Stimulated activated CD4-positive, alpha-beta T cell treated with anti-CD3 and anti-CD28 coated beads, Interleukin-12 subunit alpha, Interleukin-12 subunit beta, amount 100 ng/mL, for 48 hours (primary cell): ENCODE results near the gene MRPL3.
A peak's percentile ranks its signal among the peaks of the same experiment; 100 is the strongest.

Source experiments
- DNase-seq, 3 donors: peaks; one replicate each; pipeline ENCODE4 v3.0.0-alpha.2; 2020; ENCODE audit warnings: low read depth in 2 of 3, low spot score in 1 of 3

The MRPL3 gene

DNA sequence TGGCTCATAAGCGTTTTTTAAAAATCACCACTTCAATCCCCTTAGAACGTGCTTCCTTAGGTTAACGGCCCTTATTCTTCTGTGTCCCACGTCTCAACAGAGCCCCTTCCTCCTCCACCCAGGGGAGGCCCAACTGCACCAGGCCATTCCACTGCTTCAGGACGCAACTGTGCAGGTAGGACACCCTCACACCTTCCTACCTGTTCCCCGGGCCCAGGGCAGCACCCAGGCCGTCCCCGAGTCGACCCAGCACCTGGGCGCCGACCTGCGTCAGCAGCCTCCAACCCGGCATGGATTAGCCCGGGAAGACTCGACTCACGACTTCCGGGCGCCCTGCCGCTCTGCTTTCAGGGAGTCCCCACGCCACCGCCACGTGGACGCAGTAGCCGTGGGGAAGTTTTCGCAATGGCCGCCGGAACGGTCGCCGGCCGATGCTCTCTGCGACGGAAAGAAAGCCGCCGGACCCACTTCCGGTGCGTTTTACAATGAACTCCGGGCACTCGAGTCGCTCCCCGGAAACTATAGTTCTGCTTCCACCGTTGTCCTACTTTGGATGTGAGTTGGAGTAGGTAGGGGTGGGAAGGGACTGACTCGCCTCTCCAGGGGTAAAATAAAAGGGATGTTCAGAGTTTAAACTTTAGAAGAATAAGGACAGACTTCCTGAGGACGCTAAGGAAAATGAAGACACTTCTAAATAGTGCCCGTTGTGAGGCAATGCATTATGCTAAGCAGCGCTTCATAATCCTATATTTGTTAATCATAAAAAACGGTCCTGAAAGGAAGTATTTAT is at the start of gene MRPL3:
TSS of gene MRPL3 (minus strand) at position 442 of the 790 bp plus-strand sequence. CDS start at position 292, 150 bp downstream.
- DNase-seq: peak; percentile 80 to 83 (median 81)

DNA sequence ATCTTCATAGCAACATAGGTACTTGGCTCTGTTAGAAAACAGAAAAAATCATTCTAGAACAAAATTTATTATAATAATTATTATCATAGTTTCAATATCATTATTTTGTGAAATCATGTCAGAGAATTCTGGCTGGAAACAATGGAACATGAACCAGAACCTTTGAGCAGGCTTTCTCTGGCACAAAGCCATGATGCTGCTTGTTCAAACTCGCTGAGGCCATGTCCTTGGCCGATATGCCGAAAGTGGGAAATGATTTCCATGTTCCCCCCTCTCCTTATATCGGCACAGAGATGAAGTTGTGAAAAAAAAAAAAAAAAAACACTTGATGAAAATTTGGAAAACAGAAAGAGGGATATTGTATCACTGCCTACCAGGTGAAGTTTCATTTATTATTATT is 49.0 kb upstream of the MRPL3 start:
- DNase-seq: no peak

DNA sequence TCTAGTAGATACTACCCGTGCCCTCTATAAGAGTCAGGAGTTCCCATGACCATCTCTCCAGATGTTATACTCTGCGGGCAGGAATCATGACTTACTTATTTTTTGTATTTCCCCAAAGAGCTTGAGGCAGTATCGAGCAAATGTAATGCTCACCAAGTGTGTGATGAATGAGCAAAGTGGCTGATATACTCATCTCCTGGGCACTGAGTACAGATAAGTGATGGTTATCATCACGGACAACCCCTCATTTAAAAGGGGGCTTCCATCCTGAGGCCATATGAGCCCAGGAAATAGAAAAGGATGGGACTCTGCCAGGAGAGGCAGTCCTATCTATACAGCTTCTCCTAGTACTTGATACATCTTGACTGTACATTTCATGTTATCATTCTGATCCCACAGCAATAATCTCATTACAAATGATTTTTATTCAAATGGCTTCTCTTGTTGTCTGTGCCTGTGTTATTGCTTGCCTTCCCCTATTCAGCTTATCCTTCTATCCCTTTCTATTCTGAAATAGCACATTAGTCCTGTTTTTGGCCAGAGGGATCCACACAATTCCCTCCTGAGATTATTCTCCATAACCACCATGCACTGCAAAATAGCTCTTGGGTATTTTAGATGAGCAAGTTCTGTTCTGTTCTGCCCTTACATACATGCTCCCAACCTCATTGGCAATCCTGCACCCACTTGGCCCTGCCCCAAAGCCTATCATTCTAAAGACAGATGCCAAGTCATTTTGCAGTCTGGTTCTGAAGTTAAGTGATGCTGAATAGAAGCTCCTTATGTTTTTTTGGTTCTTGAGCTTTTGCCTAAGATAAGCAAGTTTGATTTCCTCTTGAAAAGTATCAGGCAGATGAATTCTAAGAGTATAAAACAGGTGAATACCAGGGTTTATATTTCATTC is 48.0 kb upstream of the MRPL3 start:
- no peak for DNase-seq

DNA sequence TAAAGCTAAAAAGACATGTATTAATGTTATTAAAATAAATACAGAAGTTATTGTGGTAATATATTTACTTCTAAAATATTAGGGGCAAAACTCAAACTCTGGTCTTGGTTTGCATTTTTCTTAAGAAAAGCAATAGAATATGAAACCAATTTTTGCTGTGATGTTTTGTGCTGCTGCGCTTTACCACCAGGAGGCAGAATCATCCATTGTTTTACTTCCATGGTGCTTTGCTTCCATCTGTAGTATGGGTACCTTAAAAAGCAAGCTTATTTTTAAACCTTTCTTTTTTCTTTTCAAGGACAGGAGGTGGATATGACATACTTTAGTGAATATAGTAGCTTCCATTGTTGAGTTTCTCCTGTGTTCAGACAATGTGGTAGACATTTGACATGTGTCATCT is 46.6 kb upstream of the MRPL3 start:
- DNase-seq: no peak

DNA sequence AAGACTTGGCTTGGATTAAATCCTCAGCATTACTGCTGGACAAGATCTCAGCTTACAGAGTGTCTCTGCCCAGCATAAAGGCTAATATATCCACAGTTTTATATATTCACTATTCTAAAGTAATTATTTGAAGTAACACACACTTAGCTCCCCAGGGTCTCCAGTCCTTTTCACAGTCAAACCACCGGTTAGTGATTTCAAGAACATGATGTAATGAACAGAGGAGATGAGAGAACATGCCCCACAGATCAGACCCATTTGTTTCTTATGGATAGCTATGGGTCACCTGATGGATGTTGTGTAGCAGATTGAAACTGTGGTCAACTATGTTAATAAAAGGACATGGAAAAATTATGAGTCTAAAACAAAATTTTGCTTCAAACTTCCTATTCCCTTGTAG is 44.8 kb upstream of the MRPL3 start:
- no peak for DNase-seq

DNA sequence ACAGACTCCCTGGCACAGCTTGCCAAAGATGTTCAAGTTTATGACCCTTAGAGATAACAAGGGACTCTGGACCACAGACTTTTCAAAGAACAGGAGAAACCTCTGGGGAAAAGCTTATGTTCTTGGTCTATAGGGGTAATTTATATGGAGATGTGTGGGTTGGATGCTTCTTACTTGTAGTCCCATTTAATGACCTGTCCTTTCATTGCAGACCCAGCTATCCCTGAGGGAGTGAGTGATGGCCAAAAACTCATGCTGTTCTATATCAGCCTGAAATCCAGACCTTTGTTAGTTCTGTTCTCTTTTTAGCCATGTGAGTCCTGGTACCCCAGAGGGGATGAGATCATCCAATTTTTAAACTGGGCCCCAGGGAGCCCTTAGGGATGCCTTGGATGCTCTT is 43.7 kb upstream of the MRPL3 start:
- no peak for DNase-seq

DNA sequence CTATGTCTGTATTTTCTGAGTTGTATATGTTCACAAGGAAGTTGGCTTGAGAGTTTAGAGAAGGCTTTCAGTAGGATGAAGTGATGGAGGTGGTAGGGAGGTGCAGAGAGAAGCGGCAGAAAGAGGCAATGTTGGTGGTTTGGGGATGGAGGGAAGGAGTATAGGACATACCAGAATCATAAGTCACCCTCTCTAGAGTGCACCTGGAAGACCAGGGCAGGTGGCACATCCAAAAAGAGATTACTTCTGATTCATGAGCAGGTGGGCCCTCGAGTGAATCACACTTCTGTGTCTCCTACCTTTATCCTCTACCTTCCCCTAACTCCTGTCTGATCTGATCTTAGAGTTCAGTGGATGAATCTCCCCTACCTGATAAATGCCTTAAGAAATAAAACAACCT is 41.8 kb upstream of the MRPL3 start:
- no peak for DNase-seq

DNA sequence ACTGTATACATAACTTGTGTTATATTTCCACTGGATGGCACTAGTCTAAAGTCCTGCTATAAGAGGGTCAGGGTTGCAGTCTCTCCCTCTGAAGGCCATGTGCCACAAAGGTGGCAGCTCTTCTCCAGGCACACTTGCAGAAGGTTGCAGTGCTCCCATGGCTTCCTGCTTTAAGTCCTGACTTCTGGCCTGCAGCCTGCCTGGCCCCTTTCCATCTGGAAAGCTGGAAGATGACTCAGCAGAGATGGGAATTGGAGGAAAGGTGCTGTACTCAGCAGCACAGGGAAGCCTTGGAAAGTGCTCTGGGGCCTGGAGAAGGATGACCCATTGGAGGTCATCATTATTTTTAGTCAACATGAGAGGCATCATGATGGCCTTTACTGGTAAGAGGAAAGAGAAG is 40.9 kb upstream of the MRPL3 start:
- DNase-seq: no peak

DNA sequence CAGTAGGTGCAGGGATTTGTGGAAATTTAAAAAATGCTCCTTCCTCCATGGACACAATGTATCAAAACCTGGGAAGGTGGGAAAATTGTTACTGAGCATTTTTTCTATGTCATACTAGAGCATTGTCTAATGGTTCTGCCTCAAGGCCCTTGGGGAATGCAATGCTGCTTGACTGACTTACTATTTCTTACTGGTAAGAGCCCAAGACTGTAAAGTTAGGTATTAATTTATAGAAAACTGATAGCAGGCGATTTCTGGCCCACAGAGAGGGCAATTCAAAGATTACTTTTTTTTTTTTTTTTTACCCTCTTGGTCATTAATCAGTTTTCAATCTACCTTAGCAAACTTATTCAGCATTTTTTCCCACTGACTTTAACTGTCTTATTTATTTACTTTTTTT is 38.5 kb upstream of the MRPL3 start:
- no peak for DNase-seq

DNA sequence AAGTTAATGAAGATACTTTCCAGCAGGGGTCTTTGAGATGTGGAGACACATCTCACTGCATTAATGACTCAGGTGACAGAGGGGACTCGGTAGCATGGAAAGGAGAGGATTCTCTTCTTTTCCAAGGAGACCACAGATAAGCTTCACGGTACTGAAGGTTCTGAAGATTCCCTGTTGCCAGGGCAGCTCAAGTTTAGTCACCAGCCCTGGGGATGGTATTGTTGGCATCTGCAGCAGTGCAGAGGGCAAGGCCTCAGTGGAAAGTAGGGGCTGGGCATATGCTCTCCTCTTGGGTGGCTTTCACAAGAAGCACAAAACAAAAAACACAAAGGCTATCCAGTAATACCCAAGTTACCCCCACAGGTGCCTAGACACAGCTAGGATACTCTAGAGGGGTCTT is 38.0 kb upstream of the MRPL3 start:
- no peak for DNase-seq

DNA sequence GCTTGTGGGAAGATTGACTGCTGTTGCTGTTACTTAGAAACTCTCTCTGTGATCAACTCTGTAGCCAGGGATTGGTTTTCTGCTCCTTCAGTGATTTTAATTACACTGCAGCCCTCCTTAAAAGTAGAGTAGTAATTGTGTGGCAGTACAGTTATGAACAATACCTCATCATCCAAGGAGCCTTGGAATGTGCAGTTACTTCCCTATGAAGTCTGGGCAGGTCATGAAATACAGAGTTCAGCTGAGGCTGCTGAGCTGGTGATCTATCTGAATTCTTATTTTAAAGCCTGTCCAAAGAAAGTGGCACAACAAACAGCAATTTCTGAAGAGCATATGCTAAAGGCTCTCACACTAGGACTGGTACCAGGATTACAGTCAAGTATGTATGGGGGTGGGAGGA is 37.4 kb upstream of the MRPL3 start:
- no peak for DNase-seq

DNA sequence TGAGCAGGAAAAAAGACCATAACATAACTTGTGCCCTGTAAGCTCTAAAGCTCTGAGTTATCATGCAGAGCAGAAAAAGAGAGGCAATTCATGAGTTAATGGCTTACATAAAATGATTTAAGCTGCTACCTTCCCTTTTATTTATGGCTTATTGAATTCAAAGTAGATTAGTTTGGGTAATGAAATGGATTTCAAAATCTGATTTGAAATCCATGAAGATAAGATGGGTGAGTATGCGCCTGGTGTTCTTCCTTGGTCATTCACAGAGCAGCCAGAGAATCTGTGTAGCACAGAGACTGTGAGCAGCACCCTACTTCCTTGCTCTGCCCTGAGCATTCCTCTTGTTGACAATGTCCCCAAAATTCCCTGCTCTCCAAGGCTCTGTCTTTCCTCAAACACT is 36.2 kb upstream of the MRPL3 start:
- DNase-seq: no peak

DNA sequence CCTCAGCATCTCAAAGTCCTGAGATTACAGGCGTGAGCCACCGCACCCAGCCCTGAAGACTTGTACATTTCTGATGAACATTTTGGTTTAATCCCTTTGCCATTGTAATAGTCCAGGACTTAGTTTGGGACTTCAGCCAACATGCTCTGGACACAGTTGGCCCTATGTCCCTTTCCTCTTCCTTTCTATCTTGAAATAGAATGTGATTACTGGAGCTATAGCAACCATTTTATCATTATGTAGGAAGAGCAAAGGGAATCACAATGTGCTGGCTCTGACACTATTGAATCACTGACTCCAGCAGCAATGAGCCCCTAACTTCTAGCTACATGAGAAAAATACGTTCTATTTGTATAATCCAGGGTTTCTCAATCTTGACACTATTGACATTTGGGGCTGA is 34.8 kb upstream of the MRPL3 start:
- no peak for DNase-seq

DNA sequence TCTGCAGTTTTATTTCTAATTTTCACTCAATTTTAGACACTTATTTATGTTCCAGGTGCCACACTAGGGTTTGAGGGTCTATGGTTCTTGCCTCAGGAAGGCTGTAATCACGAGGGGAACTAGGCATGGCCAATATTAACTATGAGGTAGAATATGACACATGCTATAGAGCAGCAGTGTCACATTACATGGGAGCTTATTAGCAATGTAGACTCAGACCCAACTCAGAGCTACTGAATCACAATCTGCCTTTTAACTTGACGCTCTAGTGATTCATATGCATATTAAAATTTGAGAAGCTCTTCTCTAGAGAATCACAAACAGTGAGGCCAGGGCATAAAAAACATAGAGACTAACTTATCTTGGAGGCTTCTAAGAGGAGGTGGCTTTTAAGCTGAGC is 32.8 kb upstream of the MRPL3 start:
- no peak for DNase-seq

DNA sequence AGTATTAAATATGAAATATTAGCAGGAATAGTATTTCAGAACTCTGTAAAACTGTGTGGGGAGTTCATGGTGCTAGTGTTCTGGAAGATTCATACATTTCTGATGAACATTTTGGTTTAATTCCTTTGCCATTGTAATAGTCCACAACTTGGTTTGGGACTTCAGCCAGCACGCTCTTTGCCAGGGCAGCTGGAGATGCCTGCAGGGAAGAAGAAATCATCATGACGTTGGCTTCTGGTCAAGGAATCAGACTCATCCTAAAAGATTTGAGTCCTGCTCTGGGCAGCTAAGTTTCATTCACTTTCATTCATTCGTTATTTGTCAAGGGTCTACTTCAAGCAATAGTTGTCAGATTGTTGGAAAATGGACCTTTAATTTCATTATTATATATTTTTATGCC is 32.4 kb upstream of the MRPL3 start:
- no peak for DNase-seq

DNA sequence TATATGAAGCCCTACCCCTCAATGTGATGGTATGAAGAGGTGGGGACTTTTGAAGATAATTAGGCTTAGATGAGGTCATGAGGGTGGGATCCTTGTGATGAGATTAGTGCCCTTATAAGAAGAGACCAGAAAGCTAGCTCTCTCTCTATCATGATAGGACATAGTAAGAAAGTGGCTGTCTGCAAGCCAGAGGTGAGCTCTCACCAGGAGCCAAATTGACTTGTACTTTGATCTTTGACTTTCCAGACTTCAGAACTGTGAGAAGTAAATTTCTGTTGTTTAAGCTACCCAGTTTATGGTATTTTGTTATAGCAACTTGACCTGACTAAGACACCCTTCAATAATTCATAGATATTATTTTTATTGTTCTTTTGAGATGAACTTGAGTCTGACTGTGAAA is 29.9 kb upstream of the MRPL3 start:
- no peak for DNase-seq

DNA sequence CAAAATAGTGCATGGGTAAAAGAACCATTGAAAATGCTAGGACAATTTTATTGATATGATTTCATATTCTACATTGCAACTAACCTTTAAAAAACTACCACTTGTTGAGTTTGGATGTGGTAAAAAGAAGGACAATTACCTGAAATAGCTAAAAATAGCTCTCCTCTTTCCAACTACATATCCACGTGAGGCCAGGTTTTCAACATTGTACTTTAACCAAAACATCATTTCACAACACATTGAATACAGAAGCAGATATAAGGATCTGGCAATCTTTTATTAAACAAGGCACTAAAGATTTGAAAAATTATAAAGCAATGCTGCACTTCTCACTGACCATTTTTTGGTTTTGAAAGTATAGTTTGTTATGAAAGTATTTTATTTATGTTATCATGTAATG is 28.1 kb upstream of the MRPL3 start:
- DNase-seq: no peak

DNA sequence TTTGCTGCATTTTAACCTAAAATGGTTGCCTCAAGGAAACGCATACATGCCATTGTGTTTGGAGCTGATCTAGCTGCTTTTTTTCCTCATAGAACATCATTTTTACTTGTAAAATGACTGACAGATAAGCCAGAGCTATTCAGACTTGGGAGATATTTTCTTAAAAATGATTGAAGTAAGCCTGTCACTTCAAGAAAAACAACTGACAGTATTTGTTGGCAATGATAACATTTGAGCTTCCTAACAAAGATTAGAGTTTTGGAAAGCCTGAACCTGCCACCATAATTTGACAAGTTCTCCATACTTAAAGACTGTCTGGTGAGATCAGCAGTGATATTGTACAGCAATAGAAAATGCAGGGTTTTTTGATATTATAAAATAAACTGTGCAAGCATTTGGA is 27.6 kb upstream of the MRPL3 start:
- DNase-seq: no peak

DNA sequence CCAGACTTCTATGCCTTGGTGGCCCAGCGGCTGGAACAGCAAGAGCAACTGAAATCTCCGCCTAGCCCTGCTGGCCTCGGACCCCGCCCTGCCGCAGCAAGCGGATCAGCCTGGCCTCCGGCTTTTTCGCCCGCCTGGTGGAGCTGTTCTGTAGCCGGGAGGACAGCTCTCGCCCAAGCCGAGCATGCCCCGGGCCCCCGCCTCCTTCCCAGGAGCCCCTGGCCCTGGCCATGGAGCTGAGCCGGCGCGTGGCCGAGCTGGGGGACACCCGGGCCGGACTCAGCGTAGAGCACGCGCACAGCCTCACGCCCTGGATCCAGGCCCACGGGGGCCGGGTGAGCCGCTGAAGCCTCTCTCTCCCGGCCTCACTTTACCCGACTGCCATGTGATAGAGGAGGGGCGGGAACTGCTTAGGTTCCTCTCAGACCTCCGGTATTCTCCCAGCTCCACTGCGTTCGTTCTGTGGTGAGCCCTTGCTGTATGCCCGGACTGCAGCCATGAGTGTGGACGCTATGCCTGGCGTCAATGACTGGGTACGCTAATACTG is 24.1 kb upstream of the MRPL3 start:
- no peak for DNase-seq

DNA sequence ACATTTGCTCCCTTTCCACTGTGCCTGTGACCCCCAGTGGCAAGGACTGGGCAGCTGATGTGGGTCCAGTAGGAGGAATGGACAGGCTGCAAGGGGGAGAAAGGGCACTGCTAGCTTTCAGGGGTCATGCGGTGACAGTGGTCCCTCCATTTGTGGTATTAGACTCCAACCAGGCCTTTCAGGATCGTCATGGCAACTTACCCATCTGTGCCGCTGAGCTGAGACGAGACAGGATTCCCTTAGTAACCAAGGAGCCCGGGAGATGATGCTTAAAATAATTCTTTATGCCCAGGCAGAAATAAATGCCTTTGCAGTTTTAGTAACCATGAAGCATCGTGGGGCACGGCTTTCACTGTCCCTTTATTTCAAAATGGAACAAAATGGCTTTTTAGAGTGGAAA is 15.9 kb upstream of the MRPL3 start:
- no peak for DNase-seq

DNA sequence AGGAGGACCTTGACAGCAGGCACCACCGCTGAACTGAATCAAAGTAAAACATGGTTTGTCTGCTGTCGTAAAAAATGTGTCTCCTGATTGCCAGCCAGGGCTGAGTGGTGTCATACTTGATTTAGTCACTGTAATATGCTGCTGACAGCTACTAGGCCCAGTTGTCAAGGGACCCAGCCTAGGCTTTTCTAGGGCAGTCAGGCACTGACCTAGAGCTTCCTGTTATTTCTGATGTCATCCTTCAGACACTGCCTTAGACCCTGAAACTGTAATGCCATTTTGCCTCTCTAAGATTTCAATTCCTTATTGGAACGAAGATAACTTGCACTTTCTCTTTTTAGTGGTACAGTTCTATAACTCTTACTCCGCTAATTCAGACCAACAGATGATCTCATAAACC is 2.6 kb upstream of the MRPL3 start:
- DNase-seq: no peak

DNA sequence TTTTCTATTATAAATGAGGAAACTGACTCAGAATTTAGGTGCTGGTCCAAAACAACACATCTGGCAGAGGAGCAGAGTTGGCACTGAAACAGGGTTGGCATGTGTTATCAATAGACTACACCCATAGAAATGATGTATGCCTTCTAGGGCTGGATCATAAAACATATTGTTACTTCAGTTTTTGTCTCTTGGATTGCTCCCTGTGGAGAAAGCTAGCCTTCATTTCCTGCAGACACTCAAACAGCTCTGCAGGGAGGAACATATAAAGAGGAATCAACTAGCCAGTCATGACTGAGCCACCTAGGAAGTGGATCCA is 507 bp upstream of the MRPL3 start:
- no peak for DNase-seq
